EH (cell line): Measurements from ENCODE around the gene USH1C.

Experiments used
- DNase-seq: peaks from one replicate; pipeline ENCODE4 v3.0.0-alpha.2; 2015; ENCODE audit warnings: low read depth

Gene USH1C

DNA sequence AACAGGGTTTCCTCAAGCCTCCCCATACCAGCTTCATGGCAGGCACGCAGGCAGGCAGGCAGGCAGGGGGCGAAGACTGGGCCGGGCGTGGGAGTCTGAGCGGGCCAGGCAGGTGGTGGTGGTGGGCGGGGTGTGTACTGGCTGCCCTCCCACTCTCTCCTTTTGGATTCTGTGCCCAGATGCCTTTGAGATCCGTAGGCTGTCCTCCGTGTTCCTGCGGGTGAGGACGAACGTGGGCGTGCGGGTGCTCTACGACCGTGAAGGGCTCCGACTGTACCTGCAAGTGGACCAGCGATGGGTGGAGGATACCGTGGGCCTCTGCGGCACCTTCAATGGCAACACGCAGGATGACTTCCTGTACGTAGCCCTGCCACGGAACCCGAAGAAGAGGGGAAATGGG is 25.8 kb upstream of the USH1C start:
- DNase-seq, result no peak

DNA sequence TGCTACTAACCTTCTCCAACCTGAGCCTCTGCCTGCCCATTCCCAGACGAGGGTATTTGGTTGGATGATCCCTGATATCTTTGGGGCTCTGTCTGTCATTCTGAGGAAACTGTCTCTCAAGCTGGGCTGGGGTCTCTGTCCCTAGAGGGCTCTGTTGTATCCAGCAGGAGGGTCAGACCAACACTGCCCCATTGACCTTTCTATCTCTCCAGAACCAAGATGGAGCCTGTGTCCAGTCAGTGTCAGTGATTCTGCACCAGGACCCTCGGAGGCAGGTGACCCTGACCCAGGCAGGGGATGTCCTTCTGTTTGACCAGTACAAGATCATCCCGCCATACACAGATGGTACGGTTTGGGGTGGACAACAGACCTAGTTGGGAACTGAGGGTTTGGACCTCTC is 24.7 kb upstream of the USH1C start:
- DNase-seq, result no peak

- no peak for DNase-seq
Measured at GRCh38 chr11:17564687-17565042, 20.4 kb upstream of the USH1C start.

DNA sequence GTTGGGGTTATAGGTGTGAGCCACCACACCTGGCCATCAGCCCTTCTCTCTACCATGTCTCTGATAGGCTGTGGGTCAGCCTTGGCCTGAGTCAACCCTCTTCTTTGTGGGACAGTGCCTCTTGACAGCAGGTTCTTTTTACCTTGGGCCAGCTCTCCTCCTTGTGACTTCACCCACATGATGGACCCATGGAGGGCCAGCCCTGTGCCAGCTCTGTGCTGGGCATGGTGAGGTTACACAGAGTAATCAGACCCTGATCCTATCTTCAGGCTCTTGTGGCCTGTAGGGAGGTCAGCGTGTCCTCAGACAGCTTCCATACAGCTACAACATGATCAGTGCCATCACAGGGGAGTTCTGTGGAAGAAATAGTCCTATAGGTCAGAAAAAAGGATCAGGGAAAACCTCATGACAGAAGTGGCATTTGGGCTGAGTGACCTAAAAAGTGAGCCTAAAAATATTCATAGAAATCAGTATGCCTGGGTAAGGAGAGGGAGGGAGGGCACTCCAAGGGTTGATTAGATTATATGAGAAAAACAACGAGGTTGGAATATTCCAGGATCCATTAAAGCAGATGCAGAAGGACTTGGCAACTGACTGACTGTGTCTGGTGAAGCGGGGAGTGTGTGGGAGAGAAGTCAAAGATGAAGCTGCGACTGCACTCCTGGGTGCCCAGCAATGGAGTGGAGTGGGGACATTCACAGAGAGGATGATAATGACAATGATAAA is 19.9 kb upstream of the USH1C start:
- DNase-seq, result no peak

DNA sequence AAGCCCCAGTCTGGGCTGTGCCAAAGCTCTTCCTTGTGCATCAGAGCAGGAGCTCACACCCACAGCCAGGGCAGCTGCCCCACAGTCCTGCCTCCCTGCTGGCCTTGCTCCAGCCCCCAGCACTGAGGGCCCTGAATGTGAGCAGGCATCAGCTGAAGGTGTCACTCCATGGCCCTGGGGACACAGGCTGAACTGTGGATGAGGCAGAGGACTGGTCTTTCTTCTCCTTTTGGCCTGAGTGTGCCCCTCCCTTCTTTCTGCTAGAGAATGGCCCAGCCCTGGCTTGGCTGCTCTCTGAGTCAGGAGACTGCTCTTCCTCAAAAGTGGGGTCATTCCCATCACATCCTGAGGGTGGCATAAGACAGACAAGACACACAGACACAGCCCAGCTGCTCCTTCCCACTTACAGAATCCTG is 19.0 kb upstream of the USH1C start:
- no peak for DNase-seq

- DNase-seq, result no peak
Measured at GRCh38 chr11:17561526-17561925, 17.3 kb upstream of the USH1C start.

DNA sequence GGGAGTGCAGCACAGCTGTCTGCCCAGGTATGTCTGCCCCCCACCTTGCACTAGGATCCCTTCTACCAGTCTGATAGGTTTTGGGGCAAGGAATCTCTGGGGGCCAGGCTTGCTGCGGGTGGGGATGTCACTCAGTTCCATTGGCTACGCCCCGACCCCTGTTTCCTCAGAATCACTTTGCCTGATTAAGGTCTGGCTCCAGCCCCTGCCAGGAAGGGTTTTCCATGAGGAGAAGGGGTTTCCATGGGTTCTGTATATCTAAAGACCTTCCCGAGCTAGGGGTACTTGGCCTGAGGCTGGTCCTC is 16.8 kb upstream of the USH1C start:
- no peak for DNase-seq

- no peak for DNase-seq
Measured at GRCh38 chr11:17560281-17561110, 16.3 kb upstream of the USH1C start.

DNA sequence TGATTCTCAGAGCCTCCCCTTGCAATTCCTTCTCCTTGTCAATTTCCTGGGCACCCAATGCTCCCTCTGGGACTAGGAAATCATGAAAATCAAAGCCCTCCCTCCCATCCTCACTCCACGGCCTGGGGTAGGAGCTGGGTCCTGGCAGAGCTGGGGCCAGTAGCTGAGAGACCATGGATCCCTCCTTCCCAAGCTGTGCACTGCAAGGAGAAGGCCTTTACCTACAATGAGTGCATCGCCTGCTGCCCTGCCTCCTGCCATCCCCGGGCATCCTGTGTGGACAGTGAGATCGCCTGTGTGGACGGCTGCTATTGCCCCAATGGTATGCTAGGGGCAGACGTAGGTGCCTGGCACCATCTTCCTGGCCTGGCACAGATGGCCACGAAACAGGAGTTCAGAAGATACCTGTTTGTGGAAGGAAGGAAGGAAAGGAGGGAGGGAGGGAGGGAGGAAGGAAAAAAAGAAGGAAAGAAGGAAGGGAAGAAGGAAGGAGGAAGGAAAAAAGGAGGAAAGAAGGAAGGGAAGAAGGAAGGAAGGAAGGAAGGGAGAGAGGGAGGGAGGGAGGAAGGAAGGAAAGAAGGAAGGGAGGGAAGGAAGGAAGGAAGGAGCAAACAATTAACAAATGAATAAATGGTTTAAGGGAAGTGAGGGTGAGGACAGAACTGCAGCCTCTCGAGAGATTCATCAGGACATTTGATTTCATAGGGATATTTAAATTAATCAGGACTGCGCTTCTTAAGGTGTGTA is 15.3 kb upstream of the USH1C start:
- no peak for DNase-seq

DNA sequence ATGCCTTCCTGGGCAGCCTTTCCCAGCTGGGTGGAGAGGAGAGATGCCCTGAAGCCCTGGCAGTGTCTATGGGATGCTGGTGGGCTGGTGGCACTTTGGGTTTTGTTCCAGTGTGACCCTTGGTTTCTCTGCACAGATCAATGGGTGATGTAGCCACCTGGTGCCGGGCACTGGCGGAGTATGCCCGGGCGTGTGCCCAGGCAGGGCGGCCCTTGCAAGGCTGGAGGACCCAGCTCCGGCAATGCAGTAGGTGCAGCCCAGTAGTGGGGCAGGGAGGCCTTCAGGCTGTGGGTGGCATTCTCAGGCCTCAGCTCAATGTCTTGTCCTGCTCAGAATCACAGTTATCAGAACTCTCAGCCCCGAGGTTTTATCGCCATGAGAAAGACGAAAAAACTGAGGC is 14.7 kb upstream of the USH1C start:
- no peak for DNase-seq

GRCh38 chr11:17558025-17558780 is 14.0 kb upstream of the USH1C start:
- DNase-seq, result no peak

DNA sequence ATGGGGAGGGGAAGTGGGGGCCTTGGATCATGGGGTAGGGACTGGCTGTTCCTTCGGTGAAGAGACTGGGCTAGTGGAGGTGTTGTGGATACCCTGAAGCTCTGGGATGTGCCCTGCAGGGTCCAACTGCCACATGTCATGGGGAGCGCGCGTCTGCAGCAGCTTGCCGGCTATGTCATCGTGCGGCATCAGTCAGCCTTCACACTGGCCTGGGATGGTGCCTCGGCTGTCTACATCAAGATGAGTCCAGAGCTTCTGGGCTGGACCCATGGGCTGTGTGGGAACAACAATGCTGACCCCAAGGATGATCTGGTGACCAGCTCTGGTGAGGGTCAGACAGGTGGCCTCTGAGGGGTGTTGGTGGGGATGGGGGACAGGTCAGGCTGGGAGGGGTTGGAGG is 12.8 kb upstream of the USH1C start:
- no peak for DNase-seq

DNA sequence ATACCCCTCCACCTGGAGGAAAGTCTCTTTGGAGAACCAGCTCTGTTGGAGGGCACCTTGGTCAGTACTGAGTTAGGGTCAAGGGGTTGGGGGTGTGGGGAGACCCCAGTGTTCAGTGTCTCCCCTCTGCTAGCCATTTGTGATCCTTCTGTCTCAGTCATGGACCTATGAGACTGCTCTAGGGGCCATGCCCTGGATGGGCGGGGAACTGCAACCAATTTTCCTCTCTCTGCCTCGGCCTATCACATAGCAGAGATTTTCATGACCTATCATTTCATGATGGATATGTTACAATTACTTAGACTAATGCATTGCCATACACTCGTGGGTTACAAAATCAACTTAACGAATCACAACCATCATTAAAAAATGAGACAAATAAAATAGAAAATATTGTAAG is 10.3 kb upstream of the USH1C start:
- DNase-seq, result no peak

DNA sequence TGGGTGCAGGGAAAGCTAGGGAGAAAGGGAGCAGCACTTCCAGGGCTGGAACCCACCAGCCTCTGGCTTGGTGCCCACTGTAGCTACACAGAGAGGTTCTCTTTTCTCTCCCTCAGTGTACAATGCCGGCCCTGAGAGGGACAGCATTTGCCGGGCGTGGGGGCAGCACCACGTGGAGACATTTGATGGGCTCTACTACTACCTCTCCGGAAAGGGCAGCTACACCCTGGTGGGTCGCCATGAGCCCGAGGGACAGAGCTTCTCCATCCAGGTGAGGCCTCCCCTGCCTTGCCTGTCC is 9.0 kb upstream of the USH1C start:
- DNase-seq, result no peak

- no peak for DNase-seq
Measured at GRCh38 chr11:17552392-17553248, 8.4 kb upstream of the USH1C start.

GRCh38 chr11:17552041-17552355 is 7.8 kb upstream of the USH1C start:
- no peak for DNase-seq

- DNase-seq, result no peak
Measured at GRCh38 chr11:17551347-17552040, 7.3 kb upstream of the USH1C start.

- no peak for DNase-seq
Measured at GRCh38 chr11:17550450-17551346, 6.5 kb upstream of the USH1C start.

DNA sequence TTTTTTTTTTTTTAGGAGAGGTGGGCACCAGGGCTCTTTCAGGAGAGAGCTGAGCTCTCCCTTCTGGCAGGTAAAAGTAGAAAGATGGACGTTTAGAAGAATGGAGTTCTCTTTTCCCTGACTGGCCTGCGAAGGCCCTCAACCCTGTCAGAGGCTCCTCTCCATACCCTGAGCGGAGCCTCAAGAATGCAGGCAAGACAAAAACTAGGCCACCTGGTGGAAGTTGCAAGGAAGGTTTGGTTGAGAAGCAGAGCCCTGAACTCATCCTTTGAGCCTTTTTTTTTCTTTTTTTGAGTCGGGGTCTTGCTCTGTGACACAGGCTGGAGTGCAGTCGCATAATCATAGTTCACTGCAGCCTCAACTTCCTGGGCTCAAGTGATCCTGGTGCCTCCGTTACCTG is 4.2 kb upstream of the USH1C start:
- no peak for DNase-seq

DNA sequence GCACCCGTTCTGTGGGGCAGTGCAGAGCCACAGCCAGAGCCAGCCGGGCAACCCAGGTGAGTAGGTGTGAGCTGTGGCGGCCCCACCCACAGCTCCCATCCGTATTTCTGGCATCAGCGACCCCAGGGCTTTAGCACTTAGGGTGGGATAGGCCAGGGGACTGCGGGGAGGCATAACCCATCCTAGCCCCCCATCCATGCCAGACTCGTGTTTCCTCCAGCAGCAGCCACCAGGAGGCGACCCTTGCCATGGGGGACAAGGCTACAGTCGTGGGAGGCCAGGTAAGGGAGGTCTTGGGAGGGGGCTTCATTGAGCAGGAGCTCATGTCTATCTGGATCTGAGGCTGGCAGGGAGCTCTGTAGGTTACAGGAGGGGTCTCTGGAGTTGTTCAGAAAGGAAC is 3.7 kb upstream of the USH1C start:
- DNase-seq, result no peak
